Middle frontal gyrus (tissue), 1 donor: ENCODE results near the gene YIPF4.
A peak's percentile ranks its signal among the peaks of the same experiment; 100 is the strongest.
"Not testable (repeated sequence)": the region's sequence is repeated elsewhere in the genome, so short reads cannot be mapped to it uniquely, and the experiment has no call there.

Experiments
- DNase-seq: peaks from one replicate; pipeline ENCODE4 v3.0.0-alpha.2; 2015; ENCODE audit warnings: low spot score; ENCODE audit errors: extremely low spot score

Gene YIPF4

DNA sequence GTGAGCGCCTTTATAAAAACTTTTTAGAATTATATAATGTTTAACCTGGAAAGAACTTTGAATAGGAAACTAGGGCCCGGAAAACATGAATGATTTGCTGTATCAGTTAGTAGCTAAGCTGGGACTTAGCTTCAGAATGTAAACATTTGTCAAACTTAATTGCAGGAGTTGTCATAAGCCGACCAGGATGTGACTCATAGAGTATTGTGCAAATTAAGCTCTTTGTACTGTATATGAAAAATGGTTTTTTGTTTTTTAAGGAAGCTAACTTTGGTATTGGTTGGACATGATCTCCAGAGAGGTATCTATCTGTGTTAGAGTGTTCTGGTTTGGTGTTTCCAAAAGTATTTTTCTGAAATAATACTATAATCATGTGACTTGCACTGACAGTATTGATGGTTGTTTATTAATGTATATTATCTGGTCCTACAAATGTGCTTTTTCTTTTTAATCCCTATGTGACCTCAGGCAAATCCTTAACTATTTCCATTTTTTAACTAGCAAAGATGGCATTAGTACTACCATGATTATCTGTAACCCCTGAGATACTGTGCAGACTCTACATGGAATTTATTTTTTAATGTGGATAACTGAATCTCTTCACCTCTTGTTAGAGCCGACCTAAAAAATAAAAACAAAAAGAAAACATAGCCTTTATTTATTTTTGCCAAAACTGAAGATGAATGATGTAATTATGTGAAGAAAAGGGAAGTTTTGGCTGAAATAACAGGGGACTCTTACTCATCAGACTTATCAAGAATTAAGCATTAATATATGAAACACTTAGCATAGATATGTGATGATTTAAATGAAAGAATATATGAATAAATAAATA, 11.7 kb downstream of the YIPF4 start:
- DNase-seq: no peak

DNA sequence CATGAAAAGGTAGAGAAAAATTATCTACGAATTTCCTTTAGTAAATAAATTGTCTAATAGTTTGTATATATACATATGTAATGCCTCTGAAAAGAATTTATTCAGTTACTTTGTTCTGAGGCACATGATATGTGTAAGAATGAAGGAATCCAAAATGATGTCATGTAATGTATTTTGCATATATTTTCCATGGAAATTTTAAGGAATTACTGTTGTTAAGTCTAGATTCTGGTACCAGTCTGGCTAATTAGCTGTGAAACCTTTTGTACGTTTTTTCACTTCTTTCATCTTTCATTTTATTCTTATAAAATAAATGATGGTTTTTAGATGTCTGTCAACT, 12.3 kb downstream of the YIPF4 start:
- DNase-seq: no peak

DNA sequence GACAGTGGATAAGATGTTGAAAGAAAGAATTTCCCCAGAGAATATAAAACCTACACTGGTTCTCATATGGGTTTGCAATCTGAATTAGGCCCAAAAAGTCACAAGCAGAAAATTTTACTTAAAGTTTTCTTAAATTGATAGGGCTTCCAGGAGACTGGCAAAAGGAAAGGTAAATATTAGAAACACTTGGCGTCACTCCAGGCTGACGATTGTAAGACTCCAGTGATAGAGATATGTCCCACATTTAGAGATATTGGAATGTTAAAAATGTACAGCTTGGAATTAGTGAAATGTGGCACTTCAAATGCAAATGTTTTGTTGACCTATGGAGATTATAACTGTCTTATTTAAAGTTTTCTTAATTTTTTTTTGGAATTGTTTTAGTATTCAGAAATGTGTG, 14.0 kb downstream of the YIPF4 start:
- no peak for DNase-seq

DNA sequence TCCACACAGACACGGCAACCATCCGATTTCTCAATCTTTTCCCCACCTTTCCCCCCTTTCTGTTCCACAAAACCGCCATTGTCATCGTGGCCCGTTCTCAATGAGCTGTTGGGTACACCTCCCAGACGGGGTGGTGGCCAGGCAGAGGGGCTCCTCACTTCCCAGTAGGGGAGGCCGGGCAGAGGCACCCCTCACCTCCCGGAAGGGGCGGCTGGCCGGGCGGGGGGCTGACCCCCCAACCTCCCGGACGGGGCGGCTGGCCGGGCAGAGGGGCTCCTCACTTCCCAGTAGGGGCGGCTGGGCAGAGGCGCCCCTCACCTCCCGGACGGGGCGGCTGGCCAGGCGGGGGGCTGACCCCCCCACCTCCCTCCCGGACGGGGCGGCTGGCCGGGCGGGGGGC, 15.8 kb downstream of the YIPF4 start:
- not testable (repeated sequence) for DNase-seq

DNA sequence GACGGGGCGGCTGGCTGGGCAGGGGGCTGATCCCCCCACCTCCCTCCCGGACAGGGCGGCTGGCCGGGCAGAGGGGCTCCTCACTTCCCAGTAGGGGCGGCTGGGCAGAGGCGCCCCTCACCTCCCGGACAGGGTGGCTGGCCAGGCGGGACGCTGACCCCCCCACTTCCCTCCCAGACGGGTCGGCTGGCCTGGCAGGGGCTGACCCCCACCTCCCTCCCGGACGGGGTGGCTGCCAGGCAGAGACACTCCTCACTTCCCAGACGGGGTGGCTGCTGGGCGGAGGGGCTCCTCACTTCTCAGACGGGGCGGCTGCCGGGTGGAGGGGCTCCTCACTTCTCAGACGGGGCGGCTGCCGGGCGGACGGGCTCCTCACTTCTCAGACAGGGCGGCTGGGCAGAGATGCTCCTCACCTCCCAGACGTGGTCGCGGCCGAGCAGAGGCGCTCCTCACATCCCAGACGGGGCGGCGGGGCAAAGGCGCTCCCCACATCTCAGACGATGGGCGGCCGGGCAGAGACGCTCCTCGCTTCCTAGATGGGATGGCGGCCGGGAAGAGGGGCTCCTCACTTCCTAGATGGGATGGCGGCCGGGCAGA, 16.4 kb downstream of the YIPF4 start:
- not testable (repeated sequence) for DNase-seq

DNA sequence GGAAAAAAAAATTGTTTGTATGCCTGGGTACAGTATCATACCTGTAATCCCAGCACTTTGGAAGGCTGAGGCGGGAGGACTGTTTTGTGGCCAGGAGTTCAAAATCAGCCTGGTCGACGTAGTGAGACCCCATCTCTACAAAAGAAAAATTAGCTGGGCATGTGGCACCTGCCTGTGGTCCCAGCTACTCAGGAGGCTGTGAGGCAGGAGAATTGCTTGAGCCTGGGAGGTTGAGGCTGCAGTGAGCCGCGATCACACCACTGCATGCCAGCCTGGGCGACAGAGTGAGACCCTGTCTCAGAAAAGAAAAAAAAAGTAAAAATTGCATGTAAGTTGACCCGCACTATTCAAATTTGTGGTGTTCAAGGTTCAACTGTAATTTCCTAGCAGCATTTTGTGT, 32.9 kb downstream of the YIPF4 start:
- DNase-seq: no peak

DNA sequence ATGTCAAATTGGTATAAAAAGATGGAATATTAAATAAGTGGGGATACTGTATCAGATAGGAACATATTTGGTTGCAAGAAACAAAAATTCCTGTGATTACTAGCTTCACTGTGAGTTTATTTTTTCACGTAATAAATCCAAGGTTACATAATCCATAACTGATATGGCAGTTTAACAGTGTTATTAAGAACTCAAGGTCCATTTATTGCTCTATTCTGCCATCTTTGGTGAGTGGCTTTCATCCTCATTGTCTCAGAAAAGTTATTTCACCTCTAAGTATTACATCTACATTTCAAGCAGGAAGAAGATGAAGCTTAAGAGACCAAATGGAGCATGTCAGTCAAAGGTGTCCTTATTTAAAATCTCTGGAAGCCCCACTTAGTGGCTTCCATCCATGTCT, 37.2 kb downstream of the YIPF4 start:
- no peak for DNase-seq

DNA sequence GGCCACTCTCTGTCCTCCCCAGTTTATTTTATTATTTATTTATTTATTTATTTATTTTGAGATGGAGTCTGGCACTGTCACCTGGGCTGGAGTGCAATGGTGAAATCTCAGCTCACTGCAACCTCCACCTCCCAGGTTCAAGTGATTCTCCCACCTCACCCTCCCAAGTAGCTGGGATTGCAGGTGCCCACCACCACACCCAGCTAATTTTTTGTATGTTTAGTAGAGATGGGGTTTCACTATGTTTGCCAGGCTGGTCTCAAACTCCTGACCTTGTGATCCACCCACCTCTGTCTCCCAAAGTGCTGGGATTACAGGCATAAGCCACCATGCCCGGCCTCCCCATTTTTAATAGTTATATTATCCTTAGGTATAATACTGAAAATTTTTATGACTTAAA, 51.0 kb downstream of the YIPF4 start:
- not testable (repeated sequence) for DNase-seq

DNA sequence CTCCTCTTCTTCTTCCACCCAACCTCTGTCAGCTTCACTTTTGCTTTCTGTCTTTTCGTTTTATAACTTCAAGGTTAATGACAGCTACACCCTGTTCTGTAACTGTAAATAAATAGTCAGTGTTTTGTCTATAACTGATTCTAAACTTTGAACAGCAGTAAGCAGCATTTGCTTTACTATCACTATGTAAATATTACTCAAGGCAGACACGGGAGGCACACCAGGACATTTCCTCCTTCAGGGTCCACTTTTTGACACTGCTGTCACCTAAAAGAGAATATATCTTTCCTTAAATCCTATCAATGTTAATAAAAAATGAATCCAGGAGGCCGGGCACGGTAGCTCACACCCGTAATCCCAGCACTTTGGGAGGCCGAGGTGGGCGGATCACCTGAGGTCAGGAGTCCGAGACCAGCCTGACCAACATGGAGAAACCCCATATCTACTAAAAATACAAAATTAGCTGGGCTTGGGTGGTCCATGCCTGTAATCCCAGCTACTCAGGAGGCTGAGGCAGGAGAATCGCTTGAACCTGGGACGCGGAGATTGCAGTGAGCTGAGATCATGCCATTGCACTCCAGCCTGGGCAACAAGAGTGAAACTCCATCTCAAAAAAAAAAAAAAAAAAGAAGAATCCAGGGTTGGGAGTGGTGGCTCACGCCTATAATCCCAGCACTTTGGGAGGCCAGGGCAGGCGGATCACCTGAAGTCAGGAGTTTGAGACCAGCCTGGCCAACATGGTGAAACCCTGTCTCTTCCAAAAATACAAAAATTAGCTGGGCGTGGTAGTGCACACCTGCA, 51.7 kb downstream of the YIPF4 start:
- DNase-seq: not testable (repeated sequence)

DNA sequence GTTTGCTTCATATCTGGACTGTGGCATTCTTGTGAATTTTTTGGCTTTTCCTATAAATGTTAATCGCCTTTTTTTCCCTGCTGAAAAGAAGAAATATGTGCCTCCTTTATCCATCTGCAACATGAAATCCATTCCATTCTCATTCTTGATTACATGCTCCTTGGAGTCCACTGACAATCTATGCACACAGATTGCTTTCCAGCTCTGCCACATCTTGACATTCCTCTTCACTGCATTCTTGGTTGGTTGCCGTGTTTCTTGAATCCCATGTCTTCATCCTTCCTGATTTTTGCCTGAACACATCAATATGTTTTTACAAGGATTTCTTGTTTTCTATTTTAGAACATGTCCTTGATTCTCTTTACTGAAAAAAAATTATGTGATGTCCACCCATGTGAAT, 52.4 kb downstream of the YIPF4 start:
- no peak for DNase-seq

DNA sequence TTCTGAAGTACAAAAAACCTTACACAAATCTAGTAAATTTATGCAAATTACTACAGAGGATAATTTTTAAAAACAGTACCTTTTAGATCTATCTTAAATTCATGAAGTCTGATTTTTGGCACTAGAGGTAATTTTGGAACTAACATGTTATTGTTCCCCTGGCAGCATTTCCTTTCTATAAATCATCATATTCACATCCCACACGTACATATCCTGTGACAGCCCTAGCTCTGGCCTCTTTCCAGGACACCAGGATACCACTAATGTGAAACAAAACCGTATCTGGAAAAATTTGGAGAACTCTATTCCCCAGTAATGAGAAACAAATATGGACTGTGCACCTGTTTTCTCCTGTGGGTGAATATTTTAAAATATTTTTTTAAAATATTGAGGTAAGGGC, 65.1 kb downstream of the YIPF4 start:
- peak; percentile 11 for DNase-seq

DNA sequence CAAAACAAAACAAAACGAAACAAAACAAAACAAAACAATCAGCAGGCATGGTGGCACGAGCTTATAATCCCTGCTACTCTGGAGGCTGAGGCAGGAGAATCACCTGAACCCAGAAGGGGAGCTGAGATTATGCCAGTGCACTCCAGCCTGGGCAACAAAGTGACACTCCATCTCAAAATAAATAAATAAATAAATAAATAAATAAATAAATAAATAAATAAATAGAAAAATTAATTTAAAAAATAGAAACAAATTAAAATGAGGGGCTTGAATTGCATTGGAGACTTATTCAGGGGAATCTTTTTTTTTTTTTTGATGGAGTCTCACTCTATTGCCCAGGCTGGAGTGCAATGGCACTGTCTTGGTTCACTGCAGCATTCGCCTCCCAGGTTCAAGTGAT, 73.1 kb downstream of the YIPF4 start:
- DNase-seq: not testable (repeated sequence)

DNA sequence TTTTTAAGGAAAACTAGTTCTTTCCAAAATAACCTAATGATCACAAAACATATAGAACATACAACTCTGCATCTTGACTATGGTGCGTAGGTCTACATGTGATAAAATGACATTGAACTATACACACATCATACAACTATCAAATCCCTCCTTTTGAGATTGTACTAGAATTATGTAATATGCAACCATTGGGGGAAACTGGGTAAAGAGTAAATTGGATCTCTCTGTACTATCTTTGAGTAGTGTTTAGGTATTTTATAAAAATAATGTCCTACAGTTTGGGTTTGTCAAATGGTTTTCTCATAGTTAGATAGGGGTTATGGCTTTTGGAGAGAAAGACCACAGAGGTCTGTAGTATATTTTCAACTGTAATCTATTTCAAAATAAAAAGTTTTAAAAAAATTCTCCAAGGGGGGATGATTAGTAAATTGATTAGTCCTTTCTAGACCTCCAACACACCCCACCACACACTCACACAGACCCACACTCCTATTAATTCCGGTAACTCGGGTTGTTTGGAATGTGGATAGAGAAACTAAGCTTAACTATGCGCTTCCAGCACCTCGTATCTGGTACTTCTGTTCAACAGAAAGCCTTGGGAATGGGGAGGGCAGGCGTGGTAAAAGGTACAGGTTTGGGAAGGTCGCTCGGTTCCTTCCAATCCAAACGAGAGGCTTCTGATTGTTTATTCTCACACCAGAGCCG, 78.4 kb downstream of the YIPF4 start:
- DNase-seq: peak; percentile 9

DNA sequence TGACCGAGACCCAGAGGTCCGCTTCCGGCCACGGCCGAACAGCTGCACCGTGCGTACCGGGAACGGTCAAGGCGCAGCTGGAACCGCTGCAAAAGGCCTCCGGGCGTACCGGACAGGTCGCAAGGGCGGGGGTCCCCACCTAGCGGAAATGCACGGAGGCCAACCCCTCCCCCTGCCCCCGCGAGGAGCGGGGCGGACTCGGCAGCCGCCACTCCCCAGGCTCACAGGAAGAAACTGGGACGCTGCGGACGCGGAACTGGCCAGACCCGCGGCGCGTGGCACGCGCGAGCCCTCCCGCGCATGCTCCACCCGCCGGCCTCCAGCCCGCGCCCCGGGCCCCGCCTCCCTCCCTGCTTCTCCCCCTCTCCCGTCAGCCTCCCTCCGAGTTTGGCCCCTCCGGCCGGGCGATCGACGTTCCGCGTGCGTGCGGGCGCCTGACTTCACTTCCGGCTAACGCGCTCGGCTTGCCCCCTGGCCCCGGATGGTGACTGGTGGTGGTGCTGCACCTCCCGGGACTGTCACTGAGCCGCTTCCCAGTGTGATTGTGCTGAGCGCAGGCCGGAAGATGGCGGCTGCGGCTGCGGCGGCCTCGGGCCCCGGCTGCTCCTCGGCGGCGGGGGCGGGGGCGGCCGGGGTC, 79.1 kb downstream of the YIPF4 start, which contains the start of gene BIRC6:
TSS of gene BIRC6 (plus strand) at position 343 of the 637 bp plus-strand sequence. CDS start at position 482, 139 bp downstream.
- DNase-seq: peak; percentile 98

DNA sequence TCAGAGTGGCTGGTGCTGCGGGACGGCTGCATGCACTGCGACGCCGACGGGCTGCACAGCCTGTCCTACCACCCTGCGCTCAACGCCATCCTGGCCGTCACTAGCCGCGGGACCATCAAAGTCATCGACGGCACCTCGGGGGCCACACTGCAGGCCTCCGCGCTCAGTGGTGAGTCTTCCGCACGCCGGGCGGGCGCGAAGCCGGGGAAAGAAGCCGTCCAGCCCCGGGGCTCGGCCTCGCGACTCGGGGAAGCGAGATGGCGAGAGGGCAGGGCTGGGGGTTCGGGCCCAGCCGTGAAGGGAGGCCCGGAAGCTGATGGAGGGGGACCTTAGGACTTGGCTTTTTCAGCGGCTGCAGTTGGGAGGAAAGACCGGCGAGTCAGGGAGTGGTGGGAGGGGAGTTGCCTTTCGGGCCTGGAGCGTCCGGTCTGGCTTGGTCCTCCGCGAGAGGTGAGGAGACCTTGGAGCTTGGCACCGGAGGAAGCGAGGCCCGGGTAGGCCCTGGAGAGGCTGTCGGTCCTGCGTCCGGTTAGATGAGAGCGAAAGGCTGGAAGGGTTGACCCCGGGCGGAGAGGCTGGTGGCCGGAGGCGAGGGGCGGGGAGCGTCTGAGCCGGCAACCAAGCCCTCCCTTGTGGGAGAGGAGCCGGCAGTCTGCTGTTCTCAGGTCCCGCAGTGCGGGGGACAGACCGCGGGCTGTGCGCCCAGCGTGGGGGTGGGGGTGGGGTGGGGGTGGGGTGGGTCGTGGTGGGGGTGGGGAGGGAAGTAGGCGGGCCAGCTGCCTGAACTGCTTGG, 79.8 kb downstream of the YIPF4 start:
- no peak for DNase-seq

DNA sequence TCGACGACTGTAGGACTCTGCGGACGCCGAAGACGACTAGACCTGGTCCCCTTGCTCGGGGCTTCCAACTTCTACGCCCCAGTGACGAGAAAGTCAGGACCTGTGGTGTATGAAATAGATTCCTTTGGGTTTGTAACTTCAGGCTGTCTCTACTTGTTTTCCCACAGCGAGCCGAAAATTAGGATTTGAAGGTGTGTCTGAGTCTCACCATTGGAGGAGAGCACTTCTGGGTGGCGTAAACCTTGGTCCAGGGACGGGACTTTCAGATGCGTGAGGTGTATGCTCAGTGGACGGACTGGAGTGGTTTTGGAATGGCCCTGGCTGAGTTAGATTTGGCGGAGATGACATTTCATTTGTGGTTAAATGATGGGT, 80.4 kb downstream of the YIPF4 start:
- DNase-seq: no peak

DNA sequence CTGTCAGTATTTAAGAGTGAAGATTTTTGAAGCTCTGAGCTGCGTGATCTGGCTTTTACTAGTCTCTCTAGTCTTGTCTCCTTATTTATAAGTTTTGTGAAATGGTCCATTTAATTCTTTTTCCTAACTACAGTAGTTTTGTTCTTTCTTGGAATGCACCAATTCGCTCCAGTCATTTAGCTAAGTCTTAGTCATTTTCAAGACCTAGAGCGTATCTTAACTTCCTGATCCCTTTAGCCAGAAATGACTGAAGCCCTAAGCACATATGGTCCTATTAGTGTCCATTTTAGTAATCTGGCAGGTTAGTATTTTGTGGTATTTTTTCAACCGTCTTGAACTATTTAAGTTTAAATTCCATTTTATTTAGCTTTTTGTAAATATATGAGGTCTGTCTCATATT, 82.7 kb downstream of the YIPF4 start:
- DNase-seq: no peak

DNA sequence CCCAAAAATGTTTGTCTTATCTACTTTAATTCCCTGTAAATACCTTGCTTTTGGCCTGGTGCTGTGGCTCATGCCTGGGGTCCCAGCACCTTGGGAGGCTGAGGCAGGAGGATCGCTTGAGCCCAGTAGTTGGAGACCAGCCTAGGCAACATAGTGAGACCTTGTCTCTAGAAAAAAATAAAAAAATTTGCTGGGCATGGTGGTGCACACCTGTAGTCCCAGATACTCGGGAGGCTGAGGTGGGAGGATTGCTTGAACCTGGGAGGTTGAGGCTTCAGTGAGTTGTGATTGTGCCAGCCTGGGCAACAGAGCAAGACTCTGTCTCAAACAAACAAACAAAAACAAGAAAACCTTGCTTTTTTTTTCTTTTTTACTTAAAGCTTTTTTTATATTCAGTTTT, 85.3 kb downstream of the YIPF4 start:
- DNase-seq: not testable (repeated sequence)

DNA sequence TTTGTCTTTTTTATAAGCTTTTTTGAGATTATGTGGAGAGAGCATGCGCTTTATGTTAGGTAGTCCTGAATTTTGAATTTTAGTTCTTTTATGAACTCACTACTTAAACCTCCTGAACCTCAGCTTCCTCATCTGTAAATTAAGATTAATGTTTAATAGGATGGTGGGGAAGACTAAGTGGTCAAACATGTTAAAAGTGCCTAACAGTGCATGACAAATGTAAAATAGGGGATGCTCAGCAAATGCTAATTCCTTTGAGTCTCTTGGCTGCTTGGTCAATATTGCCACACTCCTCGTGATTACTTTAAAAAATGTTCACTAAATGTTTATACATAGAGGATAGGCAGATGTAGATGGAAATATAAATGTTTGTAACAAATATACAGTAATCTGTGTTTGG, 85.9 kb downstream of the YIPF4 start:
- no peak for DNase-seq

DNA sequence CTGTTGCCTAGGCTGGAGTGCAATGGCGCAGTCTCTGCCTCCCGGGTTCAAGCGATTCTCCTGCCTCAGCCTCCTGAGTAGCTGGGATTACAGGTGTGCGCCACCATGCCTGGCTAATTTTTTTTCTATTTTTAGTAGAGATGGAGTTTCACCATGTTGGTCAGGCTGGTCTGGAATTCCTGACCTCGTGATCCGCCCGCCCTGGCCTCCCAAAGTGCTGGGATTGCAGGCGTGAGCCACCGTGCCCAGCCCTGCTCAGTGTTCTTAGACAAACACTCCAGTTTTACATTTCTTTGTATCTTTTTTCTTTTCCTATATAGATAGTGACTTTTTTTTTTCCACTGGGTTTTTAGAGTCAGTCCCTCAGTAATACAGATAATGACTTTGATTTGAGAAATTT, 86.6 kb downstream of the YIPF4 start:
- DNase-seq: not testable (repeated sequence)
